Osteoblast (primary cell): Measurements from ENCODE around the gene ZBTB37. TPM values are rescaled to one million over a fixed set of nuclear protein-coding genes. Genes with fewer than 3 reads are reported as not detected.

Source experiments
- DNase-seq: peaks from one replicate; pipeline ENCODE4 v3.0.0; 2011; ENCODE audit warnings: low spot score, mixed read lengths; ENCODE audit not compliant: insufficient read length; ENCODE audit errors: missing footprints
- H2AFZ ChIP-seq: 2 replicates; pipeline ENCODE4 v1.6.0; 2011; ENCODE audit warnings: mild to moderate bottlenecking, low read length
- H3K27ac ChIP-seq: 2 replicates; pipeline ENCODE4 v1.5.1; 2011; ENCODE audit warnings: mild to moderate bottlenecking, low read depth, low read length, moderate library complexity
- H3K27me3 ChIP-seq: 2 replicates; pipeline ENCODE4 v1.6.0; 2012; ENCODE audit warnings: mild to moderate bottlenecking, control low read depth, inconsistent platforms, low read length, moderate library complexity; ENCODE audit not compliant: insufficient read depth
- H3K36me3 ChIP-seq: 2 replicates; pipeline ENCODE4 v1.5.1; 2011; ENCODE audit warnings: mild to moderate bottlenecking, low read length, control low read depth, moderate library complexity; ENCODE audit not compliant: insufficient read depth
- H3K4me1 ChIP-seq: 2 replicates; pipeline ENCODE4 v1.5.1; 2011; ENCODE audit warnings: mild to moderate bottlenecking, low read length, control low read depth, moderate library complexity; ENCODE audit not compliant: insufficient read depth
- H3K4me2 ChIP-seq: 2 replicates; pipeline ENCODE4 v1.6.0; 2011; ENCODE audit warnings: mild to moderate bottlenecking, low read length; ENCODE audit not compliant: insufficient read depth
- H3K4me3 ChIP-seq: fragments of 200-600 bp; sonication (generic); 3 replicates; pipeline ENCODE4 v1.5.1; 2012; ENCODE audit warnings: mild to moderate bottlenecking, low read length, inconsistent platforms; ENCODE audit not compliant: insufficient read depth
- H3K79me2 ChIP-seq: 2 replicates; pipeline ENCODE4 v1.6.0; 2012; ENCODE audit warnings: mild to moderate bottlenecking, low read length, control low read depth, inconsistent platforms; ENCODE audit not compliant: insufficient read depth
- H3K9me3 ChIP-seq: 2 replicates; pipeline ENCODE4 v1.5.1; 2011; ENCODE audit warnings: low read depth, low read length, control low read depth
- H4K20me1 ChIP-seq: 2 replicates; pipeline ENCODE4 v1.6.0; 2012; ENCODE audit warnings: mild to moderate bottlenecking, low read length, control low read depth; ENCODE audit not compliant: insufficient read depth
- total RNA-seq: library from RNA; depleted of rRNA; stranded (reverse); fragments of >200 nt; gene quantifications from 2 replicates; pipeline ENCODE4 v1.2.3, GENCODE V29; 2012
- TF ChIP-seq, protein P1 (sequence below): IDR thresholded peaks from 2 replicates; pipeline ENCODE4 v1.5.1; 2011; ENCODE audit warnings: mild to moderate bottlenecking, low read depth, low read length, moderate library complexity; ENCODE audit errors: extremely low read depth

The ZBTB37 gene
- total RNA-seq, 1 donor, result 10.5 TPM

DNA sequence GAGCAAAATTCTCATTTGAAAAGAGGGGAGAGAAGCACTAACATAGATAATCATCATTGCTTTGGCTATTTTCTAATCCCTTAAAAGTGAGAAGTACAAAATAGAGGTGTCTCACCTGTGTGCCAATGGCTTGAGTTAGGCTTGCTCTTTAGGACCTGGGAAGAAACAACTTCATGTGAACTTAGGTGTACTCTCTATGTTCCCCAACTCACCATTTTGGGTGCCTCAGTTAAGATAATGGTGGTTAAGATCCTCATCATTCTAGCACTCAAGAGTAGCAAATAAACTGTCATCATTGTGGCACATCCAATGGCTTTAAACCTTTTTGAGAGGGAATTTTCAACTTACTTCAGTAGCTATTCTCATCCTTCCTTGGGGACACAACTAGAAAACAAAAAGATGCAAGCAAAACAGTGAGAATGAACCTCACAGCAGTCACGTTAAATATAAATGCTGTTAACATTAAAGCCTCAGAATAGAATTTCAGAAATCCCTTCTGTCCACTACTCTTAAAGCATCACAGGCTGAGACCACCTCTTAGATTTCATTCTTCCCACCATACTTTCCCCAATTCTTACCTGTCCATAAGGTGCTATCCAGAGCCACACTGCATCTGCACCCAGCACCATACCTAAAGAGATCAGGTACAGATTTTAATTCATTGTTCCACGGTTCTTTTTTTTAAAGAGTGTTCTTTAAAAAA, 1.6 kb upstream of the ZBTB37 start:
- Histone ChIP-seq H3K4me1 (peaks cover 20% of the 10 kb centered on the region), H4K20me1 (peaks cover 51% of the 10 kb centered on the region), H3K27me3 (no peaks in the 10 kb centered on the region), H3K4me3 (peak overlapping the region; percentile 96), H3K27ac (peak overlapping the region; percentile 85), H2AFZ (no peak overlapping the region), H3K36me3 (peaks cover 63% of the 10 kb centered on the region), H3K79me2 (peaks cover 35% of the 10 kb centered on the region), H3K4me2 (peak overlapping the region; percentile 93), H3K9me3 (no peaks in the 10 kb centered on the region)
- TF ChIP-seq, protein P1, sequence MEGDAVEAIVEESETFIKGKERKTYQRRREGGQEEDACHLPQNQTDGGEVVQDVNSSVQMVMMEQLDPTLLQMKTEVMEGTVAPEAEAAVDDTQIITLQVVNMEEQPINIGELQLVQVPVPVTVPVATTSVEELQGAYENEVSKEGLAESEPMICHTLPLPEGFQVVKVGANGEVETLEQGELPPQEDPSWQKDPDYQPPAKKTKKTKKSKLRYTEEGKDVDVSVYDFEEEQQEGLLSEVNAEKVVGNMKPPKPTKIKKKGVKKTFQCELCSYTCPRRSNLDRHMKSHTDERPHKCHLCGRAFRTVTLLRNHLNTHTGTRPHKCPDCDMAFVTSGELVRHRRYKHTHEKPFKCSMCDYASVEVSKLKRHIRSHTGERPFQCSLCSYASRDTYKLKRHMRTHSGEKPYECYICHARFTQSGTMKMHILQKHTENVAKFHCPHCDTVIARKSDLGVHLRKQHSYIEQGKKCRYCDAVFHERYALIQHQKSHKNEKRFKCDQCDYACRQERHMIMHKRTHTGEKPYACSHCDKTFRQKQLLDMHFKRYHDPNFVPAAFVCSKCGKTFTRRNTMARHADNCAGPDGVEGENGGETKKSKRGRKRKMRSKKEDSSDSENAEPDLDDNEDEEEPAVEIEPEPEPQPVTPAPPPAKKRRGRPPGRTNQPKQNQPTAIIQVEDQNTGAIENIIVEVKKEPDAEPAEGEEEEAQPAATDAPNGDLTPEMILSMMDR, result no peak
- no peak for DNase-seq

GRCh38 chr1:173867141-173867752, 933 bp upstream of the ZBTB37 start:
- Histone ChIP-seq H3K79me2 (peaks cover 35% of the 10 kb centered on the region), H3K4me3 (peak overlapping the region; percentile 96), H3K4me1 (peaks cover 20% of the 10 kb centered on the region), H3K36me3 (peaks cover 63% of the 10 kb centered on the region), H4K20me1 (peaks cover 51% of the 10 kb centered on the region), H3K27me3 (no peaks in the 10 kb centered on the region), H2AFZ (no peak overlapping the region), H3K27ac (peak overlapping the region; percentile 85), H3K4me2 (peak overlapping the region; percentile 93), H3K9me3 (no peaks in the 10 kb centered on the region)
- TF ChIP-seq, protein P1, result no peak
- DNase-seq, result no peak

GRCh38 chr1:173867753-173868265, 371 bp upstream of the ZBTB37 start, which contains the start of gene GAS5:
Gene GAS5 (minus strand): TSS chr1:173867989.
- H4K20me1 ChIP-seq, result peaks cover 48% of the 10 kb centered on the region
- H3K36me3 ChIP-seq, result peaks cover 59% of the 10 kb centered on the region
- no peaks in the 10 kb centered on the region for H3K9me3 ChIP-seq
- TF ChIP-seq, protein P1, result no peak
- peaks cover 37% of the 10 kb centered on the region for H3K79me2 ChIP-seq
- H3K27ac ChIP-seq, result peak within 1 kb of the TSS; percentile 85
- DNase-seq, result peak; percentile 95
- peak within 1 kb of the TSS; percentile 96 for H3K4me3 ChIP-seq
- peak within 1 kb of the TSS; percentile 93 for H3K4me2 ChIP-seq
- H3K4me1 ChIP-seq, result peaks cover 20% of the 10 kb centered on the region
- H2AFZ ChIP-seq, result peak within 1 kb of the TSS; percentile 61
- no peaks in the 10 kb centered on the region for H3K27me3 ChIP-seq

DNA sequence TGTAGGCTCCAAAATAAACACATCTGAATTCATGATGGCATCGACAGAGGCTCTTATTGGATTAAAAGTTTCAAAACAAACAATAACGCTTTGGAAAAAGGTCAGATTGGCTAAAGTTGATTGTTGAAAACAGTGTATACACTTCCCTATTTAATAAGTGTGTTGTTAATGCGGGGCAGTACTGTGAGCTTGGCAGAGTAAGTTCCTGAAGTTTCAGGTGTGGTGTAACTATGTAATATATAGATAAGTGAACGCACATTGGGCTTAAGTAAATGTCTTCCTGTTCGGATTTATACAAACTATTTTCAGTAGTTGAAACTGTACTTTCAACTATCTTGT, 810 bp downstream of the ZBTB37 start:
- no peaks in the 10 kb centered on the region for H3K9me3 ChIP-seq
- H3K4me3 ChIP-seq, result peak overlapping the region; percentile 96
- DNase-seq, result peak; percentile 42
- H3K27me3 ChIP-seq, result no peaks in the 10 kb centered on the region
- TF ChIP-seq, protein P1, result no peak
- peak overlapping the region; percentile 16 for H3K27ac ChIP-seq
- H3K4me1 ChIP-seq, result peaks cover 20% of the 10 kb centered on the region
- H3K36me3 ChIP-seq, result peaks cover 47% of the 10 kb centered on the region
- H3K79me2 ChIP-seq, result peaks cover 37% of the 10 kb centered on the region
- H3K4me2 ChIP-seq, result peak overlapping the region; percentile 93
- peak overlapping the region; percentile 55 for H2AFZ ChIP-seq
- peaks cover 37% of the 10 kb centered on the region for H4K20me1 ChIP-seq
